A673 (cell line): ENCODE data around the gene NOX3. TPM values are rescaled to one million over a fixed set of nuclear protein-coding genes. Genes with fewer than 3 reads are reported as not detected.
"Not testable (repeated sequence)": the region's sequence is repeated elsewhere in the genome, so short reads cannot be mapped to it uniquely, and the experiment has no call there.

ENCODE experiments used
- BruUV-seq: library from RNA; stranded (reverse); fragments of 400-500 nt; replicated peaks from 2 replicates; lab custom pipeline; 2021; lab: Mats Ljungman, UMichigan
- CTCF ChIA-PET: fragments of 300-600 bp; sonication (Branson Sonifier 250); formaldehyde crosslinking; loops from one replicate; lab custom pipeline; 2022; ENCODE audit warnings: antibody characterized with exemption; lab: Charles Lee
- POLR2A ChIA-PET: fragments of 300-600 bp; sonication (Branson Sonifier 250); formaldehyde crosslinking; loops from one replicate; lab custom pipeline; 2022; ENCODE audit warnings: antibody characterized with exemption; ENCODE audit not compliant: low non-redundant PET; lab: Charles Lee
- DNase-seq: peaks from one replicate; pipeline ENCODE4 v3.0.0-alpha.2; 2015; ENCODE audit warnings: low spot score
- H3K27ac ChIP-seq: fragments of 200-600 bp; sonication (generic); 2 replicates; pipeline ENCODE4 v1.5.1; 2016; ENCODE audit warnings: mixed run types, low read depth, mild to moderate bottlenecking, mixed read lengths, antibody characterized with exemption, low read length; ENCODE audit not compliant: poor library complexity, severe bottlenecking
- H3K27me3 ChIP-seq: fragments of 200-600 bp; sonication (generic); replicated peaks from 2 replicates; pipeline ENCODE4 v1.6.1; 2017; ENCODE audit warnings: mixed run types, low read depth, mild to moderate bottlenecking, mixed read lengths, antibody characterized with exemption, low read length; ENCODE audit not compliant: insufficient read depth, poor library complexity
- H3K36me3 ChIP-seq: fragments of 200-600 bp; sonication (generic); 2 replicates; pipeline ENCODE4 v1.6.1; 2016; ENCODE audit warnings: mixed run types, mild to moderate bottlenecking, mixed read lengths, antibody characterized with exemption, low read length; ENCODE audit not compliant: insufficient read depth, poor library complexity, severe bottlenecking
- H3K4me1 ChIP-seq: fragments of 200-600 bp; sonication (generic); 2 replicates; pipeline ENCODE4 v1.6.1; 2017; ENCODE audit warnings: mixed run types, mild to moderate bottlenecking, mixed read lengths, antibody characterized with exemption, low read length; ENCODE audit not compliant: insufficient read depth, poor library complexity, severe bottlenecking
- H3K4me3 ChIP-seq: fragments of 200-600 bp; sonication (generic); 2 replicates; pipeline ENCODE4 v1.5.1; 2016; ENCODE audit warnings: low read depth, mixed run types, mild to moderate bottlenecking, mixed read lengths, low read length; ENCODE audit not compliant: poor library complexity, severe bottlenecking
- H3K9me3 ChIP-seq: fragments of 200-600 bp; sonication (generic); 2 replicates; pipeline ENCODE4 v1.6.1; 2016; ENCODE audit warnings: mixed run types, low read depth, mild to moderate bottlenecking, mixed read lengths, antibody characterized with exemption, low read length; ENCODE audit not compliant: poor library complexity, severe bottlenecking
- CTCF ChIP-seq: fragments of 300-800, 200-600 bp; sonication (generic); conservative IDR thresholded peaks from 2 replicates; pipeline ENCODE4 v1.5.1; 2017; ENCODE audit warnings: low read depth, mild to moderate bottlenecking, antibody characterized with exemption, low read length, moderate library complexity, mixed read lengths
- EZH2 ChIP-seq: fragments of 200-600 bp; sonication (generic); IDR thresholded peaks from 2 replicates; pipeline ENCODE4 v1.6.1; 2017; ENCODE audit warnings: borderline replicate concordance, low read depth, mild to moderate bottlenecking, mixed read lengths, antibody characterized with exemption, low read length; ENCODE audit not compliant: poor library complexity, severe bottlenecking
- intact Hi-C: fragments of 100-400 bp; cut with micrococcal nuclease; formaldehyde crosslinking; loops from one replicate; pipeline ENCODE4 v1.10.0; 2022; ENCODE audit not compliant: unreplicated experiment
- total RNA-seq: library from RNA; stranded (reverse); gene quantifications from 2 replicates; pipeline ENCODE4 v1.2.3, GENCODE V29; 2021

NOX3 gene
- total RNA-seq, 1 experiment from 2014 or later = not detected

- DNase-seq = no peak
- no peaks in the 10 kb centered on the region for H3K36me3 ChIP-seq
- H3K4me3 ChIP-seq = no peak overlapping the region
- CTCF ChIA-PET = no interaction called here
- no peak for TF ChIP-seq EZH2
- TF ChIP-seq CTCF = no peak
- H3K4me1 ChIP-seq = no peaks in the 10 kb centered on the region
- no peaks in the 10 kb centered on the region for H3K9me3 ChIP-seq
- intact Hi-C loops = no loop called here
- H3K27me3 ChIP-seq = no peaks in the 10 kb centered on the region
- POLR2A ChIA-PET = no interaction called here
- no TSS peak for BruUV-seq
- H3K27ac ChIP-seq = no peak overlapping the region
Measured at GRCh38 chr6:155364844-155365437, 90.7 kb downstream of the NOX3 start.

GRCh38 chr6:155364021-155364420 lies 91.6 kb downstream of the NOX3 start:
- DNase-seq, POLR2A ChIA-PET, H3K36me3 ChIP-seq, H3K27ac ChIP-seq, H3K27me3 ChIP-seq, intact Hi-C loops, H3K4me1 ChIP-seq, CTCF ChIA-PET, H3K9me3 ChIP-seq, BruUV-seq, H3K4me3 ChIP-seq: not testable (repeated sequence)

GRCh38 chr6:155362968-155363632 lies 92.5 kb downstream of the NOX3 start:
- CTCF ChIA-PET, intact Hi-C loops, H3K4me1 ChIP-seq, DNase-seq, H3K36me3 ChIP-seq, H3K27me3 ChIP-seq, H3K4me3 ChIP-seq, H3K27ac ChIP-seq, H3K9me3 ChIP-seq, BruUV-seq, POLR2A ChIA-PET: not testable (repeated sequence)

GRCh38 chr6:155354167-155354566 lies 101.5 kb downstream of the NOX3 start:
- Histone ChIP-seq H3K9me3 (peaks cover 20% of the 10 kb centered on the region), H3K27ac (no peak overlapping the region), H3K4me1 (no peaks in the 10 kb centered on the region), H3K4me3 (no peak overlapping the region), H3K27me3 (no peaks in the 10 kb centered on the region), H3K36me3 (no peaks in the 10 kb centered on the region)
- CTCF ChIA-PET = no interaction called here
- intact Hi-C loops = no loop called here
- POLR2A ChIA-PET = no interaction called here
- no peak for TF ChIP-seq CTCF
- no peak for TF ChIP-seq EZH2
- DNase-seq = no peak
- BruUV-seq = no TSS peak
